Stimulated activated CD4-positive, alpha-beta T cell treated with anti-CD3 and anti-CD28 coated beads, TNF-alpha, amount 100 ng/mL, for 4 hours (primary cell): ENCODE results near the gene MKNK1.

Experiments
- DNase-seq, 3 experiments: peaks; one replicate each; pipeline ENCODE4 v3.0.0-alpha.2; 2020; ENCODE audit warnings: low read depth in 3 of 3

MKNK1 gene

DNA sequence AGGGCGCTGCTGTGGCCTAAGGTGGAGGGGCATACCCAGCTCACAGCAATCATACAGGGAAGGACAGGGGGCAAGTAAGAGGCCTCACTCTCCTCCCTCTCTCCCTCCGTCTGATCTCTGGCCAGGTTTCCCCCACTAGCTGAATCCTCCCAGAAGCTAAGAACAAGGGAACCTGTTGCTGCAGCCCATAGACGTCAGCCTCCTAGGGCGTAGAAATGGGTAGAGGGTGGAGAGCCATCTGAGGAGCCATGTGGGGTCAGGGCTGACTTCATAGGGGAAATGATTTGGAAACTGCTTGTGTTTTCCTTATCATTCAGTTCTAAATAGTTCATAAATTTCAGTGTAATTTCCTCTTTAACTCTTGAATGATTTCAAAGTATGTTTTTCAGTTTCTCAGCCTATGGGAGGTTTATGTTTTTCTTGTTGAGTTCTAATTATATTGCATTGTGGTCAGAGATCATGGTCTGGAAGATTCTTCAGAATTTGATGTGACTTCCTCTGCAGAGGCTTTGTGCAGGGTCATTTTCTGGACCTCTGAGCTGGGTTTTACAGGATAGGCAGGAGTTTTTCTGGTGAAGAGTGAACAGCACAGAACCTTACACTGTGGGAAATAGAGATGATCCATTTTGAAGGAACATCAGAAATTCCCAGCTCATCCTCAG is 14.8 kb upstream of the MKNK1 start:
- no peak for DNase-seq

DNA sequence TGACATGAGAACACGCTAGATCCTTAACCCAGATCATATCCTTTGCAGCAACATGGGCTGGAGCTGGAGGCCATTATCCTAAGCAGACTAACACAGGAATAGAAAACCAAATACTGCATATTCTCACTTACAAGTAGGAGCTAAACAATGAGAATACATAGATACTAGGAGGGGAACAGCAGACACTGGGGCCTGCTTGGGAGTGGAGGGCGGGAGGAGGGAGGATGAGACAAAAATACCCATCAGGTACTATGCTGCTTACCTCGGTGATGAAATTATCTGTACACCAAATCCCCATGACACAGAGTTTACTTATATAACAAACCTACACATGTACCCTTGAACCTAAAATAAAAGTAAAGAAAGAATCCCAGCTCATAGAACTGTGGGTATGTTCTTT is 13.8 kb upstream of the MKNK1 start:
- DNase-seq: no peak

DNA sequence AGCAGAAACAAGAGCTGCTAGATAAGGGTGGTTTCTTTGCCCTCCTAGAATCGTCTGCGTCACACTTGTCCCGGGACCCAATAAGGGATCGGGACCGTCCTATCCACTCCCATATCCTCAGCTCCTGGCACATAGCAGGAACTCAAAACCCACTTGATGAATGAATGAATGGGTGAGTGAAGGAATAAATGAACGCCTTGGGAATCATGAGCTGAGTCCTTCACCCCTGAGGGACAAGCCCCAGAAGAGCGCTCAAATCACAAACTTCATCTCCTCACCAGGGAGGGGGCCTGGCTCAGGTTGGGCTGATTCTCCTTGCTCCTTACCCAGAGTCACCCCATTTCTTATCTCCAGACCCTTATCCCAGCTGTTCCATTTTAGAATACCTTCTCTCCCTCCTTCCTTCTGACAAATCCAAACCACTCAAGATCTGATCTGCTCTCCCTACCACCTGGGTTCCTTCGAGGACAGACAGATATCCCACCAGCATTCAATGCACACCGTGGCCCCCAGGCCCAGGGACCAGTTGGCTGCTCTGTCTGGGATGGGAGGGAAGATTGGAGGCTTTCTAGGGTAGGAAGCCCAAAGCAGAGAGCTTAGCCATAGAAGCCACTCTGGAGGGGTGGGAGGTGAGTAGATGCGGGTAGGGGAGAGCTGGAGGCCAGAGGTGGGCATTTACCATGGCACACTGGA is 13.2 kb upstream of the MKNK1 start:
- no peak for DNase-seq

DNA sequence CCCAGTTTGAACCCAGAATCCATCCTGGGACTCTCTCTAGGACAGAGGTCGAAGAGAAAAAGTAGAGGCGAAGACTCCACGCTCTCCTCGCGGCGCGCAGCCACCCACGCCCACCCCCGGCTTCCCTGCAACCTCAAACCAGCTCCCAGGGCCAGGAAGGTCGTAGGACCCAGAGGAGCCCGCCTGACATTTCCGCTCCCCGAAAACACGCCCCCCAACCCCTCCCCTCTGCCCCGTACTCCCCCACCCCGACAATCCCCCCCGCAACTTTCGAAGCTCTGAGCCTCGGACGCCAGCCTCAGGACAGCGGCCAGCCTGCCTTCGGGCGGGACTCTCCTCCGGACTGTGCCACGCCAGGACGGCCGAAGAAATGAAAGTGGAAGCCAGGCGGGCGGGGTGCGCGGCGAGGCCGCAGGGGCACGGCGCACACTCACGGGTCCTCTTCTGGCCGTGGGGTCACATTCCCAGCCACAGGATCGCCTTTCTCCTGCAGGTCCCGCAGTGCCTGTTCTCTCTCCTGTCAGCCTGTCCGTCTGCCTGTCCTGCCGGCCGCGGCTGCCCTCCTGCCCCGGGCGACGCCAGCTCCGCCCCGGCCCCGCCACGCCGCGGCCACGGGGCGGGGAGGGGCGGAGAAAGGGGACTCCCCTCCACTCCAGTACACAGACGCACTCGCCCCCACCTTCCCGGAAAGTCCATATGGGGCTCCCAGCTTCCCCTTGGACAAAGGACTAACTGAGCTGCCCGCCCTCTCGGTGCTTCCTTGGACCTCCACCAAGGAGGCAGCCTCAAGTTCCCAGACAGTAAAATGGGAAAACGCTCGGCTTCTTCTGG is 12.4 kb upstream of the MKNK1 start, which contains the start of gene MOB3C:
MOB3C (minus strand) TSS at position 535 of the 831 bp plus-strand sequence. CDS start 3,490 bp downstream, outside the sequence.
- DNase-seq: peak; percentile 44 to 73 (median 73)

DNA sequence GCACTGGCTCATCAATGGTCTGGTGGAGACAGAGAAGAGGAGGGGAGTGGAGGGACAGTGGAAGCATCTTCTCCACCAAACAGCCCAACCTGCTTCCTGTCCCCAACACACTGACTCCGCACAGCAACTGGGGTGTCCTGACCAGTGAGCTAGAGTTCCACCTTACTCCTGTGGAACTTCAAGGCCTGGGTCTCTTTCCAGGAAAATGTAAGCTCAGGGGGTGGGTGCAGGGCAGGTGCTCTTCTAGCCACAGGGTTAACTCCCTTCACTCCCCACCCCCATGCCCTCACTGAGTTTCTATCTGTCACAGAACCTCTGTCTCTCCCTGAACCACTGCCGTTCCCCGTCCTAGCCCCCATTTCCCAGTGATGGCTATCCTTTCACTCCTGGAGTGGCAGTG is 11.7 kb upstream of the MKNK1 start:
- DNase-seq: no peak

DNA sequence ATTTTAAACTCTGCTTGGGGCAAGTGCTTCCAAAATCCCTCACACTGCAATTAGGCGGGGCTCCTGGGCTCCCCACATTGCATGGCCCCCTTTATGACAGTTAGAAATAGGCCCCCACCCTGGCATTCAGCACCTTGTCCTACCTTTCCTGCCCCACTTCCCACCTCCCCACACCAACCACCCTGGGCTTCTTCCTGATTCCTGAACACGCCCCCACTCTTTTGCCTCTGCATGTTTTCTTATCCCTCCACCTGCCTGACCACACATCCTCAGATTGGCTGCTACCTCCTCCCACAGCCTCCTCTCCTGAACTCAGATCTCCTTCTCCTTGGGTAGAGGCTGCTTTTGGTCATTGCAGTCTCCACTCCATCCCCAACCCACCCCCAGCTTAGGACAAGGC is 11.0 kb upstream of the MKNK1 start:
- DNase-seq: no peak

DNA sequence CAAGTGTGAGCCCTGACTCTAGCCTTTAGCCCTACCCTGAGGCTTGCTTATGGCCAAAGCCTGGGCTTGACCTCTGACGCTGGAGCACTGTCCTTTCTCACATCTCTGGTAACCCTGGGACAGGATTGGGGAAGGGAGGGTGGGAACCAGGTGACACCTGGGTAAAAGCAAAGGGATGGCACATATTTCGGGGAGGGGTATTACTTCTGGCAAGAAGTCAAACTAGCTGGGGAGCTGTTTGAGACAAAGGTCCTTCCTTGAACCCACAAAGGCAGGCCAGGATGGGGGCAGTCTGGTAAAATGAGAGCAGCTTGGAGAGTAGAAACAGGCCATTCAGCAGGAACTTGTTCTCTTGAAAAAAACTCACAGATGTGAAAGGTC is 10.5 kb upstream of the MKNK1 start:
- DNase-seq: no peak

DNA sequence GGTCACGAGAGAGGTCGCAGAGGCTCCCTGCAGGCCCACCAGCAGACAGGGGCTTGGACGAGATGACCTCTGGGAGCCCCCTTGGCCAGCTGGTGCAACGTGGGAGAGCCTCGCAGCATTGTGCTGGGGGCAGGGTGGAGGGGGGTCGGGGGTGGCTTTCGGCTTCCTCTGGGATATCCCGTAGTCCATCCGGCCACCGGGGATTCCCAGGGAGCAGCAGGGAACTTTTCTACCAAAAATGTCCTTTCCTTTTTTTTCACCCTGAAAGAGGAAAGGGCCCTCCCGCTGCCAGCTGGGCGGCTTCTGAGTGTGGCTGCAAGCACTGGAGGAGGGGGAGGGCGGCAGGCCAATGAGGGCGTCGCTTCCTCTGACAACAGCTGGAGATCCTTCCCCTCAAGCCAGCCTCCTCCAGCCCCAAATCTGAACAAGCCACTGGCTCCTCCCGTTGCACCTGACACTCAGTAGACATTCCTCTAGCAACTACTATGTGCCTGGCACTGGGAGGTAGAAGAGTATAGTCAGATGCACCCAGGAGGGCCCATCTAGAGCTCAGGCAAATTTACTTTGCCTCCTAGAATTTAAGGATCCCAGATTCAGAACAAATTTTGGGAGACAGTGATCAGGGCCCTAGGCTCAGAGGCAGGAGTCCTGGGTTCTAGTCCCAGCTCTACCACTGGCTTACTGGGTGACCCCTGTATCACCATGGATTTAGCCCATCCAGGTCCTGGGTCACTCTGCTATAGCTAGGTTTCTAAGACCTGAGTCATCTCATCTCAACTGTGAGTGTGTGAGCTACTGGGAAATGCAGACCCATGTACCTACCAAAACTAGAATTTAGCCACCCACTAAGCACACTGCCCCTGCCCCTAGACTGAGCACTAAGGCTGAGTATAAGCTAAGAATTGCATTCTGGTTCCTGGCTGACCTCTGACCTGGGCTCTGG is 9.9 kb upstream of the MKNK1 start:
- no peak for DNase-seq

DNA sequence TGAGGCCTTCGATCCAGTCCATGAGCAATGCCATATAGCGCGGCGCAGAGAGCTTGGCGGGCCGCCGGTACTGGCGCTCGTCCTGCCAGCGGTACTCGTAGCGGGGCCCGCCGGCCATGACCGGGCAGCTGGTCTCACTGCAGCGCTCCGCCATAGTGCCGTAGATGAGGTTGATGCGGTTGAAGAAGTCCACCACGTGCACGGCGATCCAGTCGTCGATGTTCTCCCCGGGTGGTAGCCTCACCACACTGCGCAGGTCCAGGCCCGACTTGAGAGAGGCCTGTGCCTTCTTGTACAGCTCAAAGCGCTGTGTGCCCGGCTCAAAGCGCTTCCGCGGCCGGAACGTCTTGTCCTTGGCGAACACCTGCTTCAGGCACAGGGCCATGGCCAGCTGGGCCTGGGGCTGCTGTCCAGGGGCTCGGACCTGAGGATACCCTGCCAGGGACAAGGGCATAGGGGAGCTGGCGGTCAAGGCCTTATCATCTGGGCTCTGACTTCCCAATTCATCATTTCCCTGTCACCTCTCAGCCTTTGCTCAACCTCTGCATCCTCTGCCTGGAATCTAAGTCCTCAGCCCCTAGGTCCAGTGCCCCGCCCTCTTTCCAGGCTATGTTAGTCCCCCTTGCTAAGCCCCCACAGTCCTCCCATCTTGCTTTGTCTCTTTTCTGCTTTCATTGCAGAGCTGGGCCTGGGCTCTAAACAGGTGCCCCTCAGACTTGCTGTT is 9.0 kb upstream of the MKNK1 start:
- no peak for DNase-seq

DNA sequence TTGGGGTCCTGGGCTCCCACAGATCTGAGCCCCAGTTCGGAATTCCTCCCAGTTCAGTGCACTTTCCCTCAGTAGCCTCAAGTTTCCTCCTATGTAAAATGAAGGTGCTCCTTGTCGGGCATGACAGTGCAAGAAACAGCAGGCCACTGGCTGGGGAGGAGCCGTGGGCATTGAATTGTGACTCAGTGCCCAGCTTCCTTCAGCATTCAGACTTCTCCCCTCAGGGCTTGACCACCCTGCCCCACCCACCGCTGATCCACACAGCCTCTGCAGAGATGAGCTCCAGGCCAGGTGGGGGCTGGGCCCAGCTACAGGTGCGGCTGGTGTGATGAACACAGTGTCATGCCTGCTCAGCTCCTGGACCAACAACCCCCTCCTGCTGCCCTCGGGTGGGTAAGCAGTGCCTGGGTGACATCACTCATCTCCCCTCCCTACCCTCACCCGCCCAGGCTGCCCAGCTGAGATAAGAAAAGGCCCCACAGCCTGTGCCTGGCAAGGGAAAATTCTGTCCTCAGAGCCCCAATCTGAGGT is 7.7 kb upstream of the MKNK1 start:
- DNase-seq: no peak

DNA sequence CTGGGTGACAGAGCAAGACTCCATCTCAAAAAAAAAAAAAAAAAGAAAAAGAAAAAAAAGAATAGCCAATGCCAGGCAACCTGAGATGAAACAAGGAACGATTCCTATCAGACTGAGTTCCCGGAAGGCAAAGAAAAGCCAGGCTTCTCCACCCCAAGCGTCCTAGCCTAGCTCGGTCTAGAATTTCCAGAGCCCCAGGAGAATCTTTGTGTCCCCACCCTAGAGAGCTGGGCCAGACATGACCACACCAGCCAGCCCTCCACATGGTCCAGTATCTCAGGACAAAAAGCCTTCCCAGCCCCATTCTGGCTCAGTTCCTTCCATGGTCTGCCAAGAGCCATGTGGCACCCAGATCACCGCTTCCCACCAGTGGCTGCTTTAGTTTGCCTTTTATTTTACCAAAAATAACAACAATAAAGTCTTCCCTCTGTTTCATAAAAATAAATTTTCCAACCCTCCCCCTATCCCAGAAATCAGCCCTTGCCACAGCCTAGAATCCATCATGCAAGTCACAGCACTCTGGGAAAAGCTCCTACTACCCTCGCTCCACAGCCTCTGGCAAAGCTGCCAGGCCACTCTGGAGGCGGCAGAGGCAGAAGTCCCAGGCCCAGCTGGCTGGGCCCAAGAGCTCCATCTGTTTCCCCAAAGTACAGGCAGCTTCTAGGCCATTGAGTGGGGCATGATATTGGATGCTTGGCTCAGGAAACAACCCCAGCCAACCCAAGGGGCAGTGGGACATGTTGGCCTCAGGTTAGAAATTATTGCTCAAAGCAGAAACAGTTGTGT is 3.5 kb upstream of the MKNK1 start:
- DNase-seq: no peak

DNA sequence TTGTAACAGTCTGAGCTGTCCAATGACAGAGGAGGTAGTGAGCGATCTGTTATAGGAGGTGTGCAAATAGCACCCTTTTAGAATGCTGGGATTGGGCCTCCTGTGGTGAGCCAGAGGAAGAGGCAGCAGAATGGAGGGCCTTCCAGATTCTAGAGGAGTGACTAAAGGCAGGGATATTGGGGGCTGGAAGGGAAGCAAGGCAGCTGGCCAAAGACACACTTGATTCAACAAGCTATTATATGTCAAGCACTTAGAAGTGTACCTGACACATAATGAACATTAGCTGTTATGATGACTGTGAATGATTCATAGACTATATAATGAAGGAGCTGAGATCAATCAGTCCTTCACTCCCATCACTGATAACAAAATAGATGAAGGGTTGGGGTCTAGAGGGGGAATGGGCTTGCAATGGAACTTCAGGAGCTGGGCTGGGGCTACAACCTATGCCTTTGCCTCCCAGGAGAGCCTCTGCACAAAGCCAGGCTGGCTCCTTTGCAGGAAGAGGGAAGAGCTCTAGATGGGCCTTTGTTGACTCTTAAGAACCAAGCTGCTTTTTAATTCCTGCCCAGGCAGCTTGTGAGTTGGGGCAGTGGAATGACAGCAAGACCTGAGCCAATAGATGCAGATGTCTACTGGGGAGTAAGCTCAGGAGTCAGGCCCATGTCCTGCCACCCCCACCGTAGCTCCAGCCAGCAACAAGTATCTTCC is 2.3 kb upstream of the MKNK1 start:
- no peak for DNase-seq

DNA sequence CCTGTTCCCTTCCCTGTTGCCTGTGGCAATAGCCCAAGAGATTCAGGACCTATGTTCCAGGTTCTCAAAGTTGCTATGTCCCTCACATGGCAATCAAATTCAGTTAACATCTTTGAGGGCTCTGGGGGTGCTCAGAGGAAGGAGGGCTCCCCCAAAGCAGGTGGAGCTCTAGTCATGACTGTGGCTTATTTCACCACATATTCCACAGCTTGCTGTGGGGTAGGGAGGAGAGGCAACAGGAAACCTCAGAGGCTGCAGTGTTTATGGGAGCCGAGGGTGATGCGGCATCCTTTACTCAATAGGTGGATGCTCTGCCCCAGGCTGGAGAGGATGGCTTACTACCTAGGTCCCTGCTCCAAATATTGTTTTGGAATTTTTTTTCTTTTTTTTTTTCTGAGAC is 1.2 kb upstream of the MKNK1 start:
- no peak for DNase-seq

DNA sequence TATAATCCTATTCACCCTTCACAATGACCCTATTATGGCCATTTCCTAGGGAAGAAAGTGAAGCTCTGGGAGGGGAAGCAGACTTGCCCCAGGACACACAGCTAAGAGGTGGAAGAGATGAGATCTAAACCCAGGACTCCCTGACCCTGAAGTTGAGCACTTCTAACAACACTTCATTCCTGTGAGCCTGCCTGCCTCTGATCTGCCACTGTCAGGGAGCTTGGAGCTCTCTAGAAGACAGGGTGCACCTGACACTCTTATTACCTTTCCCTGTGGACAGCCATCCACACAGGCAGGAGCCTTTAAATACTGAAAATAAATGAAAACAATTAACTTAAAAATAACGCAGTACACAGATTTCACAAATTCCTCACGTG is 599 bp downstream of the MKNK1 start:
- DNase-seq: no peak

DNA sequence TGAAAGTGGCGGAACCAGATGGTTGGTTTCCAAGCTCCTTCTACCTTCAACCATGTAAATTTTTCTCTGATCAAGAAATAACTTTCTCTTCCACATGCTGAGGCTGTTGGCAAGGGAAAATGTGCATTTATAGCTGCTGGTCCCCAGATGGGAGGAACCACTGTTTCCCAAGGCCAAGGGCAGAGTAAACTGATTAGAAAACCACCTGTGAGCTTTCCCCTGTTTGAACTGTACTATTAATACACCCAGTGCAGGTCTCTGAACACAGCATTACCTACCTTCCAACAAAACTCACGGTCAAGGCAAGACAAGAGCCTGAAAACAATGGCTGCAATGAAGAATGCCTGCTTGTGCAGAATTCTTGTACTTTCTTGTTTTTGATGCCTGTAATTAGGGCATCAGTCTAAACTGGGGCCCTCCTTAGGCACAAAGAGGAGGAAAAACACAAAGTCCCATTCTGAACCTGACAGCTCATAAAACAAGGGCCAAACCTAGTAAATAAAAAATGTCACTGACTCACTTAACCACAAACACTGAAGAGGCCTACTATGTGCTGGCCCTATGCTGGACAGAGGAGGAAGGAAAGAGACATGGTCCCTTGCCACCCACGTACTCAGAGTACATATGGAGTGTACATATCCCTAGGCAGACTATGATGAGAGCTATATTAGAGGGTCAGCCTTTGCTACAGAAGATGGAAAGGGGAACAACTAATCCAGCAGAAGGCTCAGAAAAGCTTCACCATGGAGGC is 2.6 kb downstream of the MKNK1 start:
- DNase-seq: no peak

DNA sequence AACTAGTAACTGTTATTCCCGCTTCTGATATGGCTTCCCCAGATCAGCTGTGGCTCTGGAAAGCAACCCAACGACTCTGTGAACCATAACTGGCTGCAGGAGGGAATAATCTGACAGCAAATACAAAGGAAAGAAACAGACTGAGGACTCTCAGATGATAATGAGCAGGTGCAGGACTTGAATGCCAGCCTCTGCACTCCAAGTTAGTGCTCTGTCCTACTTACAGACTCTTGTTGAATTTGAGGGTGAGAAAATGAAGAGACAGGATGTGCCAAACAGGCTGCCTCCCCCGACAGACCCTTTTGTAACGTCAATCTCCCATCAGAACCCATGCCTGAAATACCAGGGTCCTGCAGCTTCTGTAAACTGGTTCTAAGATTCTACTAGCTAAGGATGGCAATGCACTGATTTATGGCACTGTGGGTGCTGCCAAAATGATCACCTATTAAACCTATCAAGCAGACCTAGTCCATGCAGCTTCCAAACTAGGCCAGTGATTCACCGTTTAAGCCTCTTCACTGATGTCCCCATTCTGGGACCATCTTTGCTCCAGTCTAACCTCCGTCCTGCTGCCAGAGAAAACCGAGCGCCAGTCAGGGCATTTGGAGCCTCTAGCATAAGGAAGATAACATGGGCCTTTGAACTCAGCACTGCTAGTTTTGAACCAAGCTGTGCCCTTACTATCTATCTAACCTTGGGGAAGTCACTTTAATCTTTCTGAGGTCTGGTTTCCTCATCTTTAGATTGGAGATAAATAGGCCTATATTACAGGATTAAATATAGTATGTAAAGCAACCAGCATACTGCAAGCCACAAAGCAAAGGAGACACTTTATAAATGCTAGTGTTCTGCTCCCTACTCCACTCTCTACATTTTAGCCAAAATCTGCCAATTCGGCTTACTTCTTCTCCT is 4.8 kb downstream of the MKNK1 start:
- DNase-seq: no peak

DNA sequence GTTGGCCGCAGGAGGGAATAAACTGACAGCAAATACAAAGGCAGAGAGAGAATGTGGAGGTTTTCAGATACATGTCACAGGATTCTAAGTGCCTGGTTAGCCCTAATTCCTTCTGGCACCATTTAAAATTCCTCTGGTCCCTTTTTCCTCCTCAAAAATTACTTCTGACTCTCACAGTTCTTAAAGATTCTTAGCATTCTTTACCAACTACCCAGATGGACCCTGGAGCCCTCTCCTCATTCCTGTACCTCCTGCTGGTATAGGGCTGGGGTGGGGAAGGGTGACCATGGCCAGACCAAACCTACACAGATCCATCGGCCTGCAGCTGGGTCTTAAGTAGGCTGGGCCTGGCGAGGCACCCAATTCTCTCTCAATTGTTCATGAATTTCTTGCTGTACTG is 7.2 kb downstream of the MKNK1 start:
- DNase-seq: no peak

DNA sequence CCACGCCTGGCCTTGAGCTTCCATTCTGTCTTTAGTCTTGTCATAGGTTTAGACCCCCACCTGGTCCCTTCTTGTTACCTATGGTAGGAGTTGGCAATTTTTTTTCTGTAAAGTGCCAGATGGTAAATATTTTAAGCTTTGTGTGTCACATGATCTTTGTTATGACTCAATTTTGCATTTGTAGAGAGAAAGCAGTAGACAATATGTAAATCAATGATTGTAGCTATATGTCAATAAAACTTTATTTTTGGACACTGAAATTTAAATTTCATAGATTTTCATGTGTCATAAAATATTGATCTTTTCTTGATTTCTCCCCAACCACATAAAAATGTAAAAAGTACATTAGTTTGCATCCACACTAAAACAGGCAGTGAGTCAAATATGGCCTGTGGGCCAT is 8.0 kb downstream of the MKNK1 start:
- no peak for DNase-seq
